Measurements from ENCODE around the gene FMNL3. TPM values are rescaled to one million over a fixed set of nuclear protein-coding genes. Genes with fewer than 3 reads are reported as not detected.

FMNL3 gene
- polyA plus RNA-seq, 1 of the 3 experiments (the other 2 are of a cell fraction), result 10.2 TPM

GRCh38 chr12:49683599-49684309, 23.5 kb downstream of the FMNL3 start (continued):
- no peak for TF ChIP-seq USF1 (IDR thresholded peaks at IDR 0.05; ENCODE audit: borderline replicate concordance, low read depth)
- TF ChIP-seq SMC3 (IDR thresholded peaks at IDR 0.05; ENCODE audit: low read depth, low read length), result no peak
- no peak for TF ChIP-seq GABPA (IDR thresholded peaks at IDR 0.05; ENCODE audit: low read depth)
- no peak for TF ChIP-seq TEAD4 (IDR thresholded peaks at IDR 0.05; ENCODE audit: borderline replicate concordance, insufficient read depth)
- TF ChIP-seq JUND (IDR thresholded peaks at IDR 0.05), result no peak

DNA sequence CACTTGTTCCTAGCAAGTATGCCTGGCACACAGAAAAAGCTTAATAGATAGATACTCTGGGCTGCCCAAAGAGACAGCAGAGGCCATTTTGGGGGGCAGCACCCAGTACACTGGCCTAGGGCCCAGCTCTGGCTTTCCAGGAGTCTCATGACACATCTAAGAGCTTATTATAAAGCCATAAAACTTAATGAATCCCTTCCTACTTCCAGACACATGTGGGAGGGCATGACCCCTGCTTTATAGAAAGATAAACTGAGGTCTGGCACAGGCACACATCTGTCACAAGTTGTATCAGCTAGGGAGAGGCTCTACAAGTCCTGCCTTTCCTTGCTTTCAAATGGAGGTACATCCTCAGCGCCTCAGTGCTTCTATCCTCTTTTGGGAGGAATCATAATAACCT, 27.1 kb downstream of the FMNL3 start:
- TF ChIP-seq, protein P1, sequence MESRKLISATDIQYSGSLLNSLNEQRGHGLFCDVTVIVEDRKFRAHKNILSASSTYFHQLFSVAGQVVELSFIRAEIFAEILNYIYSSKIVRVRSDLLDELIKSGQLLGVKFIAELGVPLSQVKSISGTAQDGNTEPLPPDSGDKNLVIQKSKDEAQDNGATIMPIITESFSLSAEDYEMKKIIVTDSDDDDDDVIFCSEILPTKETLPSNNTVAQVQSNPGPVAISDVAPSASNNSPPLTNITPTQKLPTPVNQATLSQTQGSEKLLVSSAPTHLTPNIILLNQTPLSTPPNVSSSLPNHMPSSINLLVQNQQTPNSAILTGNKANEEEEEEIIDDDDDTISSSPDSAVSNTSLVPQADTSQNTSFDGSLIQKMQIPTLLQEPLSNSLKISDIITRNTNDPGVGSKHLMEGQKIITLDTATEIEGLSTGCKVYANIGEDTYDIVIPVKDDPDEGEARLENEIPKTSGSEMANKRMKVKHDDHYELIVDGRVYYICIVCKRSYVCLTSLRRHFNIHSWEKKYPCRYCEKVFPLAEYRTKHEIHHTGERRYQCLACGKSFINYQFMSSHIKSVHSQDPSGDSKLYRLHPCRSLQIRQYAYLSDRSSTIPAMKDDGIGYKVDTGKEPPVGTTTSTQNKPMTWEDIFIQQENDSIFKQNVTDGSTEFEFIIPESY (IDR thresholded peaks at IDR 0.05; ENCODE audit: borderline replicate concordance, low read depth), result no peak
- TF ChIP-seq GABPA (IDR thresholded peaks at IDR 0.05; ENCODE audit: low read depth), result no peak
- no peak for TF ChIP-seq YY1 (IDR thresholded peaks at IDR 0.05; ENCODE audit: low read depth)
- TF ChIP-seq, protein P2, sequence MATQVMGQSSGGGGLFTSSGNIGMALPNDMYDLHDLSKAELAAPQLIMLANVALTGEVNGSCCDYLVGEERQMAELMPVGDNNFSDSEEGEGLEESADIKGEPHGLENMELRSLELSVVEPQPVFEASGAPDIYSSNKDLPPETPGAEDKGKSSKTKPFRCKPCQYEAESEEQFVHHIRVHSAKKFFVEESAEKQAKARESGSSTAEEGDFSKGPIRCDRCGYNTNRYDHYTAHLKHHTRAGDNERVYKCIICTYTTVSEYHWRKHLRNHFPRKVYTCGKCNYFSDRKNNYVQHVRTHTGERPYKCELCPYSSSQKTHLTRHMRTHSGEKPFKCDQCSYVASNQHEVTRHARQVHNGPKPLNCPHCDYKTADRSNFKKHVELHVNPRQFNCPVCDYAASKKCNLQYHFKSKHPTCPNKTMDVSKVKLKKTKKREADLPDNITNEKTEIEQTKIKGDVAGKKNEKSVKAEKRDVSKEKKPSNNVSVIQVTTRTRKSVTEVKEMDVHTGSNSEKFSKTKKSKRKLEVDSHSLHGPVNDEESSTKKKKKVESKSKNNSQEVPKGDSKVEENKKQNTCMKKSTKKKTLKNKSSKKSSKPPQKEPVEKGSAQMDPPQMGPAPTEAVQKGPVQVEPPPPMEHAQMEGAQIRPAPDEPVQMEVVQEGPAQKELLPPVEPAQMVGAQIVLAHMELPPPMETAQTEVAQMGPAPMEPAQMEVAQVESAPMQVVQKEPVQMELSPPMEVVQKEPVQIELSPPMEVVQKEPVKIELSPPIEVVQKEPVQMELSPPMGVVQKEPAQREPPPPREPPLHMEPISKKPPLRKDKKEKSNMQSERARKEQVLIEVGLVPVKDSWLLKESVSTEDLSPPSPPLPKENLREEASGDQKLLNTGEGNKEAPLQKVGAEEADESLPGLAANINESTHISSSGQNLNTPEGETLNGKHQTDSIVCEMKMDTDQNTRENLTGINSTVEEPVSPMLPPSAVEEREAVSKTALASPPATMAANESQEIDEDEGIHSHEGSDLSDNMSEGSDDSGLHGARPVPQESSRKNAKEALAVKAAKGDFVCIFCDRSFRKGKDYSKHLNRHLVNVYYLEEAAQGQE (IDR thresholded peaks at IDR 0.05; ENCODE audit: low read depth, low read length), result no peak
- no peaks in the 10 kb centered on the region for H3K27me3 ChIP-seq (ENCODE audit: insufficient read depth)
- WGBS (ENCODE audit: low lambda C conversion rate), result 79% methylated on average over 1 of the region's 1 CpG
- peaks cover 7% of the 10 kb centered on the region for H3F3A ChIP-seq (replicated peaks; ENCODE audit: insufficient read depth)
- peaks cover 43% of the 10 kb centered on the region for H4K20me1 ChIP-seq (ENCODE audit: insufficient read depth)
- no peaks in the 10 kb centered on the region for H3K36me3 ChIP-seq (replicated peaks in 1 of 2; ENCODE audit: control insufficient read depth in 1 of 2, insufficient read depth in 2 of 2, low read length in 1 of 2)
- no peak overlapping the region for H3K4me3 ChIP-seq (ENCODE audit: low read depth in 2 of 2, low read length in 1 of 2)
- H3K9me2 ChIP-seq, result no peaks in the 10 kb centered on the region
- CTCF ChIA-PET, result interaction anchor here (0.6 to 1.7 kb wide), 8 partner anchors 24 to 287 kb away, joined by 3 to 6 read pairs (median 4); partner anchors contain the start of gene TMBIM6
- H3K27ac ChIP-seq (ENCODE audit: low read depth in 2 of 2, low read length in 1 of 2), result no peak overlapping the region
- H2AFZ ChIP-seq (ENCODE audit: low read depth), result no peak overlapping the region
- POLR2A ChIA-PET, result no interaction called here
- no peaks in the 10 kb centered on the region for H3K9me3 ChIP-seq
- no peak overlapping the region for H3K4me2 ChIP-seq
- H3K9ac ChIP-seq, result no peak overlapping the region
- H3K4me1 ChIP-seq (ENCODE audit: control insufficient read depth in 1 of 2, insufficient read depth in 2 of 2, low read depth in 1 of 2, low read length in 1 of 2), result peaks cover 6 to 10% of the 10 kb centered on the region in 2 experiments; a peak in 3 of 4 replicates
- peaks cover 100% of the 10 kb centered on the region for H3K79me2 ChIP-seq (ENCODE audit: insufficient read depth)
- no peak for DNase-seq
